H9 (cell line): ENCODE results near the gene CDKN2D. TPM values are rescaled to one million over a fixed set of nuclear protein-coding genes. Genes with fewer than 3 reads are reported as not detected.

Source experiments
- DNase-seq: peaks from one replicate; pipeline ENCODE4 v3.0.0-alpha.2; 2017
- H2AFZ ChIP-seq: one replicate; pipeline ENCODE4 v1.6.1; 2013; ENCODE audit warnings: mild to moderate bottlenecking, low read length, control low read depth, moderate library complexity
- H2AK5ac ChIP-seq: 2 replicates; pipeline ENCODE4 v1.6.1; 2013; ENCODE audit warnings: low read length, control low read depth, mixed read lengths; ENCODE audit not compliant: insufficient read length
- H2BK120ac ChIP-seq: one replicate; pipeline ENCODE4 v1.6.1; 2013; ENCODE audit warnings: low read depth, mild to moderate bottlenecking, low read length, control low read depth, inconsistent platforms; ENCODE audit not compliant: poor library complexity, severe bottlenecking
- H2BK12ac ChIP-seq: 2 replicates; pipeline ENCODE4 v1.6.1; 2013; ENCODE audit warnings: low read length, control low read depth, mixed read lengths, low read depth; ENCODE audit not compliant: insufficient read length
- H2BK15ac ChIP-seq: 2 replicates; pipeline ENCODE4 v1.6.1; 2013; ENCODE audit warnings: low read depth, low read length, control low read depth
- H2BK20ac ChIP-seq: one replicate; pipeline ENCODE4 v1.6.1; 2013; ENCODE audit warnings: low read depth, mild to moderate bottlenecking, low read length, control low read depth, inconsistent platforms; ENCODE audit not compliant: poor library complexity, severe bottlenecking
- H2BK5ac ChIP-seq: 2 replicates; pipeline ENCODE4 v1.6.1; 2013; ENCODE audit warnings: low read length, control low read depth, mixed read lengths; ENCODE audit not compliant: insufficient read length
- H3K14ac ChIP-seq: 2 replicates; pipeline ENCODE4 v1.6.1; 2013; ENCODE audit warnings: low read length, control low read depth; ENCODE audit not compliant: insufficient read depth
- H3K18ac ChIP-seq: 2 replicates; pipeline ENCODE4 v1.6.1; 2013; ENCODE audit warnings: low read depth, mild to moderate bottlenecking, mixed read lengths, low read length, control low read depth; ENCODE audit not compliant: insufficient read length
- H3K23ac ChIP-seq: 2 replicates; pipeline ENCODE4 v1.6.1; 2013; ENCODE audit warnings: low read length, control low read depth, mixed read lengths, low read depth; ENCODE audit not compliant: insufficient read length
- H3K23me2 ChIP-seq: 2 replicates; pipeline ENCODE4 v1.6.1; 2013; ENCODE audit warnings: low read depth, mild to moderate bottlenecking, mixed read lengths, low read length, control low read depth; ENCODE audit not compliant: insufficient read length, poor library complexity, severe bottlenecking
- H3K27ac ChIP-seq: 2 replicates; pipeline ENCODE4 v1.5.1; 2013; ENCODE audit warnings: low read length, control low read depth, mixed read lengths, low read depth; ENCODE audit not compliant: insufficient read length
- H3K27me3 ChIP-seq: 2 replicates; pipeline ENCODE4 v1.6.1; 2013; ENCODE audit warnings: low read length, control low read depth, inconsistent platforms; ENCODE audit not compliant: insufficient read depth
- H3K4ac ChIP-seq: 2 replicates; pipeline ENCODE4 v1.6.1; 2013; ENCODE audit warnings: low read depth, mild to moderate bottlenecking, control low read depth, inconsistent platforms, low read length, moderate library complexity
- H3K4me1 ChIP-seq: 2 replicates; pipeline ENCODE4 v1.6.1; 2013; ENCODE audit warnings: low read length, control low read depth, inconsistent platforms; ENCODE audit not compliant: insufficient read depth
- H3K4me2 ChIP-seq: 2 replicates; pipeline ENCODE4 v1.6.1; 2013; ENCODE audit warnings: low read length, control low read depth, mixed read lengths; ENCODE audit not compliant: insufficient read length, insufficient read depth
- H3K56ac ChIP-seq: 2 replicates; pipeline ENCODE4 v1.6.1; 2013; ENCODE audit warnings: low read depth, mild to moderate bottlenecking, mixed read lengths, low read length, control low read depth; ENCODE audit not compliant: insufficient read length
- H3K79me1 ChIP-seq: 2 replicates; pipeline ENCODE4 v1.6.1; 2013; ENCODE audit warnings: low read depth, mild to moderate bottlenecking, moderate library complexity, low read length, control low read depth, inconsistent platforms; ENCODE audit not compliant: insufficient read depth, poor library complexity, severe bottlenecking
- H3K79me2 ChIP-seq: 2 replicates; pipeline ENCODE4 v1.6.1; 2013; ENCODE audit warnings: low read length, control low read depth, inconsistent platforms; ENCODE audit not compliant: insufficient read depth
- H3K9ac ChIP-seq: 2 replicates; pipeline ENCODE4 v1.6.1; 2013; ENCODE audit warnings: low read length, control low read depth, mixed read lengths; ENCODE audit not compliant: insufficient read length; ENCODE audit errors: extremely low read depth
- H3K9me3 ChIP-seq: one replicate; pipeline ENCODE4 v1.6.1; 2013; ENCODE audit warnings: low read depth, low read length, inconsistent platforms; ENCODE audit not compliant: control insufficient read depth
- H3T11ph ChIP-seq: one replicate; pipeline ENCODE4 v1.6.1; 2013; ENCODE audit warnings: mild to moderate bottlenecking, low read length, control low read depth, inconsistent platforms
- H4K20me1 ChIP-seq: one replicate; pipeline ENCODE4 v1.6.1; 2013; ENCODE audit not compliant: control insufficient read depth, insufficient read length, insufficient read depth
- H4K5ac ChIP-seq: 2 replicates; pipeline ENCODE4 v1.6.1; 2013; ENCODE audit warnings: low read depth, mild to moderate bottlenecking, mixed read lengths, low read length, control low read depth; ENCODE audit not compliant: insufficient read length
- H4K8ac ChIP-seq: replicated peaks from 2 replicates; pipeline ENCODE4 v1.6.1; 2013; ENCODE audit warnings: low read length, control low read depth, mixed read lengths, low read depth; ENCODE audit not compliant: insufficient read length
- H4K91ac ChIP-seq: 2 replicates; pipeline ENCODE4 v1.6.1; 2013; ENCODE audit warnings: low read depth, mild to moderate bottlenecking, moderate library complexity, mixed read lengths, low read length, control low read depth; ENCODE audit not compliant: insufficient read length
- H3K27ac Mint-ChIP-seq, 3 experiments: 2 replicates in 2 of 3; 3 replicates in 1 of 3; pipeline ENCODE4 v1.8.0; 2020 to 2021; ENCODE audit warnings: mixed read lengths in 3 of 3, mild to moderate bottlenecking in 1 of 3, moderate library complexity in 1 of 3
- H3K27me3 Mint-ChIP-seq: 2 replicates; pipeline ENCODE4 v1.8.0; 2021; ENCODE audit warnings: low read depth, mild to moderate bottlenecking, moderate library complexity, mixed read lengths
- H3K36me3 Mint-ChIP-seq, 3 experiments: 2 replicates in 2 of 3; 3 replicates in 1 of 3; pipeline ENCODE4 v1.8.0; 2020 to 2021; ENCODE audit warnings: low read depth in 3 of 3, mixed read lengths in 3 of 3; ENCODE audit not compliant: insufficient read depth in 1 of 3
- H3K4me1 Mint-ChIP-seq, 2 experiments: 2 replicates each; pipeline ENCODE4 v1.8.0; 2020; ENCODE audit warnings: mixed read lengths in 2 of 2
- H3K4me3 Mint-ChIP-seq, 2 experiments: 2 replicates in 1 of 2; 3 replicates in 1 of 2; pipeline ENCODE4 v1.8.0; 2020 to 2021; ENCODE audit warnings: mild to moderate bottlenecking in 2 of 2, mixed read lengths in 2 of 2, moderate library complexity in 1 of 2
- H3K9me3 Mint-ChIP-seq, 2 experiments: 2 replicates in 1 of 2; 3 replicates in 1 of 2; pipeline ENCODE4 v1.8.0; 2020; ENCODE audit warnings: mild to moderate bottlenecking in 2 of 2, mixed read lengths in 2 of 2, moderate library complexity in 1 of 2
- CTCF ChIP-seq: fragments of 200-600 bp; sonication (generic); conservative IDR thresholded peaks from 3 replicates; pipeline ENCODE4 v1.8.0; 2021; ENCODE audit warnings: antibody characterized with exemption, mild to moderate bottlenecking
- WGBS: extraction: QIAGEN DNeasy Blood & Tissue Kit; methylation state at CpG from one replicate; pipeline ENCODE4 v1.1.7; 2013; ENCODE audit warnings: missing lambda C conversion rate, low lambda C conversion rate, mixed read lengths; ENCODE audit not compliant: insufficient read length; ENCODE audit errors: extremely low coverage; 5-methylcytosine and 5-hydroxymethylcytosine counted together
- total RNA-seq: library from RNA; stranded (reverse); gene quantifications from 2 replicates; pipeline ENCODE4 v1.2.1, GENCODE V29; 2021

CDKN2D gene
- total RNA-seq, 1 experiment from 2014 or later = 2.8 TPM

- H3K4me3 Mint-ChIP-seq = no peak overlapping the region
- H3K27ac ChIP-seq = no peak overlapping the region
These were observed 11.1 kb downstream of the CDKN2D start for GRCh38 chr19:10557603-10558197.

More at GRCh38 chr19:10557603-10558197, 11.1 kb downstream of the CDKN2D start:
- Histone ChIP-seq H3K79me1 (no peaks in the 10 kb centered on the region), H2BK5ac (no peak overlapping the region), H3K9me3 (no peaks in the 10 kb centered on the region), H3K79me2 (no peaks in the 10 kb centered on the region), H2BK15ac (no peak overlapping the region), H3K4ac (no peak overlapping the region), H4K5ac (no peak overlapping the region), H4K20me1 (peaks cover 2% of the 10 kb centered on the region), H3K4me1 (no peaks in the 10 kb centered on the region), H3K23me2 (no peaks in the 10 kb centered on the region), H3K14ac (no peak overlapping the region), H3K4me2 (no peak overlapping the region), H3K9ac (no peak overlapping the region), H2AFZ (no peak overlapping the region), H3K27me3 (no peaks in the 10 kb centered on the region), H2BK120ac (no peak overlapping the region), H2BK12ac (no peak overlapping the region), H3K23ac (no peak overlapping the region), H3K18ac (no peak overlapping the region), H4K8ac (no peak overlapping the region), H3T11ph (no peak overlapping the region), H2BK20ac (no peak overlapping the region), H4K91ac (no peak overlapping the region), H3K56ac (no peak overlapping the region), H2AK5ac (no peak overlapping the region)
- no CpG with 5 or more reads among the region's 33 CpGs for WGBS
- no peak overlapping the region for H3K27ac Mint-ChIP-seq
- no peak for DNase-seq
- H3K4me1 Mint-ChIP-seq = no peaks in the 10 kb centered on the region
- no peaks in the 10 kb centered on the region for H3K27me3 Mint-ChIP-seq
- no peaks in the 10 kb centered on the region for H3K9me3 Mint-ChIP-seq
- TF ChIP-seq CTCF = no peak
- H3K36me3 Mint-ChIP-seq = peaks cover 32 to 91% (median 78%) of the 10 kb centered on the region in 3 experiments; a peak in 6 of 7 replicates
